Neuronal stem cell (in vitro differentiated cells): ENCODE data around the gene SLC9A6.

Source experiments
- DNase-seq: peaks from one replicate; pipeline ENCODE4 v3.0.0-alpha.2; 2013; ENCODE audit warnings: low spot score
- H2AFZ ChIP-seq: one replicate; pipeline ENCODE4 v1.6.1; 2013; ENCODE audit warnings: mild to moderate bottlenecking, low read length, inconsistent platforms
- H2AK5ac ChIP-seq: 2 replicates; pipeline ENCODE4 v1.6.1; 2013; ENCODE audit warnings: low read depth, mild to moderate bottlenecking, inconsistent platforms, low read length, moderate library complexity, mixed read lengths
- H2BK120ac ChIP-seq: 2 replicates; pipeline ENCODE4 v1.6.1; 2013; ENCODE audit warnings: low read depth, mild to moderate bottlenecking, inconsistent platforms, low read length, moderate library complexity, mixed read lengths
- H2BK12ac ChIP-seq: one replicate; pipeline ENCODE4 v1.6.1; 2013; ENCODE audit warnings: low read length, inconsistent platforms
- H2BK15ac ChIP-seq: 2 replicates; pipeline ENCODE4 v1.6.1; 2013; ENCODE audit warnings: mild to moderate bottlenecking, low read length, inconsistent platforms, mixed read lengths
- H2BK5ac ChIP-seq: one replicate; pipeline ENCODE4 v1.6.1; 2013; ENCODE audit warnings: inconsistent platforms, mild to moderate bottlenecking, low read length, moderate library complexity
- H3K14ac ChIP-seq: one replicate; pipeline ENCODE4 v1.6.1; 2013; ENCODE audit warnings: low read length, inconsistent platforms
- H3K18ac ChIP-seq: 2 replicates; pipeline ENCODE4 v1.6.1; 2013; ENCODE audit warnings: low read length, inconsistent platforms
- H3K23ac ChIP-seq: 2 replicates; pipeline ENCODE4 v1.6.1; 2013; ENCODE audit warnings: low read depth, mild to moderate bottlenecking, mixed read lengths, low read length, inconsistent platforms; ENCODE audit not compliant: poor library complexity
- H3K27ac ChIP-seq: replicated peaks from 3 replicates; pipeline ENCODE4 v1.5.1; 2013; ENCODE audit warnings: low read length, inconsistent platforms
- H3K27me3 ChIP-seq, 3 experiments: 2 replicates each; pipeline ENCODE4 v1.6.1; 2013; ENCODE audit warnings: low read length in 3 of 3, mild to moderate bottlenecking in 2 of 3, inconsistent platforms in 1 of 3, low read depth in 1 of 3, mixed read lengths in 1 of 3, moderate library complexity in 1 of 3; ENCODE audit not compliant: control insufficient read depth in 3 of 3, insufficient read depth in 3 of 3
- H3K36me3 ChIP-seq, 2 donors: replicated peaks in 1 of 2; 2 replicates each; pipeline ENCODE4 v1.6.1; 2013; ENCODE audit warnings: low read length in 2 of 2; ENCODE audit not compliant: control insufficient read depth in 2 of 2, insufficient read depth in 2 of 2
- H3K4ac ChIP-seq: 2 replicates; pipeline ENCODE4 v1.6.1; 2013; ENCODE audit warnings: inconsistent platforms, mild to moderate bottlenecking, low read length, moderate library complexity
- H3K4me1 ChIP-seq, 2 donors: 1 replicate in 1 of 2; 2 replicates in 1 of 2; pipeline ENCODE4 v1.6.1; 2013; ENCODE audit warnings: low read length in 2 of 2, low read depth in 1 of 2; ENCODE audit not compliant: control insufficient read depth in 2 of 2, insufficient read depth in 1 of 2
- H3K4me2 ChIP-seq: one replicate; pipeline ENCODE4 v1.6.1; 2013; ENCODE audit warnings: mild to moderate bottlenecking, low read length, inconsistent platforms; ENCODE audit not compliant: insufficient read depth, poor library complexity, severe bottlenecking
- H3K4me3 ChIP-seq, 2 donors: 2 replicates each; pipeline ENCODE4 v1.5.1; 2013; ENCODE audit warnings: low read length in 2 of 2, mild to moderate bottlenecking in 2 of 2, inconsistent platforms in 1 of 2, moderate library complexity in 1 of 2
- H3K79me1 ChIP-seq: one replicate; pipeline ENCODE4 v1.6.1; 2013; ENCODE audit warnings: low read depth, mild to moderate bottlenecking, inconsistent platforms, low read length, moderate library complexity
- H3K9ac ChIP-seq: one replicate; pipeline ENCODE4 v1.6.1; 2013; ENCODE audit warnings: mild to moderate bottlenecking, low read depth, low read length, inconsistent platforms; ENCODE audit not compliant: poor library complexity
- H3K9me3 ChIP-seq, 2 donors: replicated peaks in 1 of 2; 2 replicates each; pipeline versions ENCODE3 to v1.6.1; 2013; ENCODE audit warnings: low read length in 2 of 2, mild to moderate bottlenecking in 2 of 2, inconsistent platforms in 1 of 2, low read depth in 1 of 2, mixed read lengths in 1 of 2, moderate library complexity in 1 of 2; ENCODE audit not compliant: control insufficient read depth in 2 of 2, insufficient read depth in 1 of 2
- H4K8ac ChIP-seq: one replicate; pipeline ENCODE4 v1.6.1; 2013; ENCODE audit warnings: low read depth, mild to moderate bottlenecking, inconsistent platforms, low read length, moderate library complexity
- H4K91ac ChIP-seq: one replicate; pipeline ENCODE4 v1.6.1; 2013; ENCODE audit warnings: low read length, low read depth, mild to moderate bottlenecking, inconsistent platforms; ENCODE audit not compliant: poor library complexity
- WGBS, 2 donors: extraction: QIAGEN DNeasy Blood & Tissue Kit; methylation state at CpG; one replicate each; pipeline ENCODE4 v1.1.7; 2013; ENCODE audit warnings: missing lambda C conversion rate in 2 of 2, mixed read lengths in 1 of 2; ENCODE audit not compliant: insufficient read length in 2 of 2, insufficient replicate concordance in 1 of 2; ENCODE audit errors: extremely low coverage in 2 of 2; 5-methylcytosine and 5-hydroxymethylcytosine counted together

Gene SLC9A6

DNA sequence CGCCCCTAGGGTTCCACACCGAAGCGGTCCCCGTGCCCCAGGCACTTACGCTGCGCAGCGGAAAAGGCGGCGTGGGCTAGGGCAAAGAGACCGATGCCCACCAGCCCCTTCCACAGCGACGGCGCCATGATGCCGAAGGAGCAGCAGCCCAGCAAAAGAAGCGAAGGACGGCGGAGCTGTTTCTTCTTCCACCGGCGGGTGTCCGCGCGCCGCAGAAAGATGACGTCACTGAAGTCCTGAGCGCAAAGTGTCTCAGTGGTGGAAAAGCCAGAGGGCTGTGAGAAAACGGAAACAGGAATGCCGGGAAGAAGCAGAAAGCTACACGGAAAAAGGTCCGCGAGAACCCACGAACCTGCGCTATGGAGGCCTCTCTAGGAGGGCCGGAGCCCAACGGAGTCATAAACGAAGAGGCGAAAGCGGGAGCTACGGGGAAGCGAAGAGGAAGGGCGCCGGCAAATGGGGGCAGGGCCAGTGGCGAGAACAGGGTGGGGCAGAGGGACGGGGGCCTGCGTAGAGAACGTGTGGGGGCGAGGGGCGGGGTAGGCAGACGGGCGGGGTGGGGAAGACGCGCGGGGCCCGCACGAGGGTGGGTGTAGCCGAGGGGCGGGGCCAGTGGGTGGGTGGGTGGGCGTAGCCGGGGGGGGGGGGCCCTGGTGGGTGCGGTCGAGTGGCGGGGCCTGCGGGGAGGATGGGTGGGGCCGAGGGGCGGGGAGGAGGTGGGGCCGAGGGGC lies 11.5 kb upstream of the SLC9A6 start, which contains the start of gene MMGT1:
TSS of gene MMGT1 (minus strand) at position 441 of the 731 bp plus-strand sequence. CDS start at position 128, 313 bp downstream.
- H2AFZ ChIP-seq, result peak within 1 kb of the TSS; percentile 97
- H3K79me1 ChIP-seq, result no peaks in the 10 kb centered on the region
- no peak within 1 kb of the TSS for H2BK120ac ChIP-seq
- peaks cover 0 to 4% of the 10 kb centered on the region in 2 donors for H3K36me3 ChIP-seq
- H3K14ac ChIP-seq, result peak within 1 kb of the TSS; percentile 56
- no peak within 1 kb of the TSS for H3K4ac ChIP-seq
- H2BK15ac ChIP-seq, result no peak within 1 kb of the TSS
- peak within 1 kb of the TSS; percentile 77 for H3K9ac ChIP-seq
- no peak within 1 kb of the TSS for H4K91ac ChIP-seq
- peak; percentile 73 for DNase-seq
- H2BK5ac ChIP-seq, result no peak within 1 kb of the TSS
- H3K23ac ChIP-seq, result no peak within 1 kb of the TSS
- no peaks in the 10 kb centered on the region for H3K27me3 ChIP-seq
- H3K4me1 ChIP-seq, result peaks cover 3% of the 10 kb centered on the region in 2 donors
- peak within 1 kb of the TSS; percentile 64 for H3K18ac ChIP-seq
- no peak within 1 kb of the TSS for H2BK12ac ChIP-seq
- H3K4me2 ChIP-seq, result peak within 1 kb of the TSS; percentile 58
- WGBS, 2 donors, result no CpG with 5 or more reads among the region's 65 CpGs
- H3K27ac ChIP-seq, result peak within 1 kb of the TSS; percentile 90
- no peaks in the 10 kb centered on the region for H3K9me3 ChIP-seq
- no peak within 1 kb of the TSS for H4K8ac ChIP-seq
- H2AK5ac ChIP-seq, result no peak within 1 kb of the TSS
- peak within 1 kb of the TSS; percentile 67 to 99 for H3K4me3 ChIP-seq

DNA sequence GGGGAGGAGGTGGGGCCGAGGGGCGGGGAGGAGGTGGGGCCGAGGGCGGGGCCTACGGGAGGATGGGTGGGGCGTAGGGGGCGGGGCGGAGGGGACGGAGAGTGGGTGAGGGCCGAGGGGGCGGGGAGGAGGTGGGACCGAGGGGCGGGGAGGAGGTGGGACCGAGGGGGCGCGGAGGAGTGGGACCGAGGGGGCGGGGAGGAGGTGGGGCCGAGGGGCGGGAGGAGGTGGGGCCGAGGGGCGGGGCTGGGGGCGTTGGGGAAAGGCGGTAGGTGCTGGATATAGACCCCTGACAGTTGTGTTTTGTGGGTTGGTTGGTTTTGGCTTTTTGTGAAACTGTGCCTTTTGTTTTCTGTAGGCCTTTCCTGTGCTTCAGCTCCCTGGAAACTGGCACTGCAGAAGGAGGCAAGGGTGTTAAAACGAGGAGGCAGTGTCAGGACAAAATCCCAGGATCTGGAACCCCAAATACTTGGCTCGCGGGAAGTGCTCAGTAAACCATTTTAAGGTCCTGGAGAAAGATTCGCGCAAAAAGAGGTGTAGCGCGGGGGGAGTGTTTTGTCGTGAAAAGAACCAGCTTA lies 10.9 kb upstream of the SLC9A6 start:
- WGBS, 2 donors, result no CpG with 5 or more reads among the region's 32 CpGs
- Histone ChIP-seq H2BK12ac (no peak overlapping the region), H2AFZ (peak overlapping the region; percentile 63), H3K4me1 (peaks cover 3% of the 10 kb centered on the region in 2 donors), H3K14ac (no peak overlapping the region), H4K8ac (no peak overlapping the region), H2BK5ac (no peak overlapping the region), H3K4me3 (peak overlapping the region; percentile 45 to 66), H3K27ac (no peak overlapping the region), H3K79me1 (no peaks in the 10 kb centered on the region), H4K91ac (no peak overlapping the region), H3K9me3 (no peaks in the 10 kb centered on the region), H3K4ac (no peak overlapping the region), H3K27me3 (no peaks in the 10 kb centered on the region), H3K36me3 (no peaks in the 10 kb centered on the region), H2BK15ac (no peak overlapping the region), H3K23ac (no peak overlapping the region), H3K18ac (no peak overlapping the region), H3K4me2 (peak overlapping the region; percentile 18), H2BK120ac (no peak overlapping the region), H2AK5ac (no peak overlapping the region), H3K9ac (no peak overlapping the region)
- DNase-seq, result peak; percentile 54

DNA sequence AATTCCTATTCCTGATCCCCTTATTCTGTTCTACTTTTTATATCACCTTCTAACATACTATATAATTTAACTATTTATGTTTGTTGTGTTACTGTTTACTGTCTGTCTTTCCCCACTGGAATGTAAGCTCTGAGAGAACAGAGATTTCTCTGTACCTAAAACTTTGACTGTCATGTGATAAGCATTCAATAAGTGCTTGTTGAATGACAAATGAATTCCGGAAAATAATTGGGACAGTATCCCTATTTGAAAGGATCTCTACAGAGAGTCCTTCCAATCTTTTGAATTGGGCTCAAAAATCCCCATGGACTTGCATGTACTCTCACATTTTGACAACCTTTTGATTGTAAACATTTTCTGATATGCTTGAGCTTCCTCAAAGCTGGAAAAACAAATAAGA lies 9.8 kb upstream of the SLC9A6 start:
- Histone ChIP-seq H2BK5ac (no peak overlapping the region), H3K9ac (no peak overlapping the region), H3K4me2 (no peak overlapping the region), H2BK120ac (no peak overlapping the region), H3K4ac (no peak overlapping the region), H4K8ac (no peak overlapping the region), H4K91ac (no peak overlapping the region), H3K23ac (no peak overlapping the region), H3K36me3 (no peaks in the 10 kb centered on the region), H2BK12ac (no peak overlapping the region), H3K27me3 (no peaks in the 10 kb centered on the region), H3K4me3 (no peak overlapping the region), H2BK15ac (no peak overlapping the region), H3K4me1 (peaks cover 3% of the 10 kb centered on the region in 2 donors), H2AK5ac (no peak overlapping the region), H3K18ac (no peak overlapping the region), H3K27ac (no peak overlapping the region), H3K14ac (no peak overlapping the region), H3K79me1 (no peaks in the 10 kb centered on the region), H2AFZ (no peak overlapping the region), H3K9me3 (no peaks in the 10 kb centered on the region)
- no peak for DNase-seq
- no CpG with 5 or more reads among the region's 1 CpG for WGBS, 2 donors

DNA sequence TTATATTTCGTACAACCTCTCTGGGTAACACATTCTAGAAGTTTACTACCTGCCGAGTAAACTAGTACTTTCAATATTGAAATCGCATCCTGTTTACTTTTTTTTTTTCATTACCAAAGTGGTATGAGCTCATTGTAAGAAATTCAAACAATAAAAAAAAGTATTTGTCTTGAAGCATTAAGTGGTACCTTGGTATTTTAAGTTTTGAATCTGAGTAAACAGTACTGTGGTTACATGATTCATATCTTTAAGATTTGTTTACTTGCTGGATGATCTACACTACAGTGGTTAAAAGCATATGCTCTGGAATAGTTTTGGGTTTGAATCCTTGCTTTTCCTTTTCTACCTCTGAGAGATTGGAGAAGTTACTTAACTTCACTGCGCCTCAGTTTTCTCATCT lies 7.6 kb upstream of the SLC9A6 start:
- Histone ChIP-seq H2BK5ac (no peak overlapping the region), H3K27ac (no peak overlapping the region), H3K18ac (no peak overlapping the region), H2AFZ (no peak overlapping the region), H3K14ac (no peak overlapping the region), H2AK5ac (no peak overlapping the region), H2BK15ac (no peak overlapping the region), H3K36me3 (no peaks in the 10 kb centered on the region), H4K8ac (no peak overlapping the region), H2BK12ac (no peak overlapping the region), H2BK120ac (no peak overlapping the region), H3K4me1 (peaks cover 0 to 2% of the 10 kb centered on the region in 2 donors), H3K9ac (no peak overlapping the region), H3K23ac (no peak overlapping the region), H3K27me3 (no peaks in the 10 kb centered on the region), H3K9me3 (no peaks in the 10 kb centered on the region), H4K91ac (no peak overlapping the region), H3K4me2 (no peak overlapping the region), H3K4ac (no peak overlapping the region), H3K79me1 (no peaks in the 10 kb centered on the region), H3K4me3 (no peak overlapping the region)
- no peak for DNase-seq
- WGBS, 2 donors, result no CpG with 5 or more reads among the region's 4 CpGs
